DMS79 (cell line): Measurements from ENCODE around the gene PCDHGA12.

Experiments
- DNase-seq: peaks from one replicate; lab custom pipeline; 2025; lab: John Stamatoyannopoulos, UW

PCDHGA12 gene

DNA sequence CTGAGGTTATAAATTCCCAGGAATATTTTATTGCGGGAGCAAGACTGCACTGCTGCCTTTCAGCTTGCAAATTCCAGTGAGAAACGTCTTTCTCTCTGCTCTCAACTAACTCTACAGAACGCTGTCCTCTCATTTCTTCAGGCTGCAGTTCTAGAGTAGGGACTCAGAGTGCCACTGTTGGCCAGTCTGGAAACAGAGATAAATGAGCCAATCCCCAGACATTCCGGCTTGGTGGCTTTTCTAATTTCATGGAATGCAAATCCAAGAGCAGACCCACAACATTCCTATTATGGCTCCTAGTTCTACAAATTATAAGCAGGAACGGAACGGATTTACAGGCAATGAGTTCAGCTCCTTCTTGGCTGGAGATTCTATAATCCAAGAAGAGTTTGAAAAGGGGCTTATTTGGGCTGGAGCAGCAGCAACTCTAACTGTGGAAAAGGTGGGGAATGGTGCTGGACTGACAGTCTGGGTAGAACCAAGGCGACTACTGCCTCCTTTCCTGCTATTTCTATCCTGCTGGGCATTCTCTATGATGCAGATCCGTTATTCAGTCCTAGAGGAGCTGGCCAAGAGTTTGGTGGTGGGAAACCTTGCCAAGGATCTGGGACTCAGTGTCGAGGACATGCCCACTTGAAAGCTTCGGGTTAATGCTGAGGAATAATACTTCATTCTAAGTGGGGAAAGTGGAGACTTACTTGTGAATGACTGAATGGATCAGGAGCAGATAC, 9.3 kb downstream of the PCDHGA12 start:
- DNase-seq, result no peak

- DNase-seq, result no peak
Observed at GRCh38 chr5:141440341-141440740, 10.0 kb downstream of the PCDHGA12 start.

DNA sequence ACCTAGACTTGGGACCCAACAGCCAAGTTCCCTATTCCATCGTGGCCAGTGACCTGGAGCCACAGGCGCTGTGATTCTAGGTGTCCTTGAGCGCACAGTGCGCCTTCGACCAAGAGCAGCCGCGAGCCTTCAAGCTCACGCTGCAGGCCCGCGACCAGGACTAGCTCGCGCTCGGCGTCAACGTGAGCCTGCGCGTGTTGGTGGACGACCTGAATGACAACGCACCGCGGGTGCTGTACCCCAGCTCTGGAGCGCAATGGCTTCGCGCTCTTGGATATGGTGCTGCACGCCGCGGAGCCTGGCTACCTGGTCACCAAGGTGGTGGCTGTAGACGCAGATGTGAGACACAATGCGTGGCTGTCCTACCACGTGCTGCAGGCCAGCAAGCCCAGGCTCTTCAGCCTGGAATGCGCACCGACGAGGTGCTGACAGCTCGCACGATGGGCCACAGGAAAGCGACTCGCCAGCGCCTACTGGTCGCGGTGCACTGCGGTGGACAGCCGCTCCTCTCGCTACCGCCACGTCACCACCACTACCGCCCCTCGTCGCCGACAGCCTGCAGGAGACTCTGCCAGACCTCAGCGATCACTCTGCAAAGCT, 11.4 kb downstream of the PCDHGA12 start:
- no peak for DNase-seq

GRCh38 chr5:141465351-141465750, 35.0 kb downstream of the PCDHGA12 start:
- DNase-seq, result no peak

GRCh38 chr5:141475625-141476131, 45.4 kb downstream of the PCDHGA12 start, which contains the start of gene PCDHGC3:
Gene PCDHGC3 (plus strand): TSS chr5:141475966. CDS start chr5:141476117, 151 bp downstream.
- DNase-seq, result peak; percentile 72

DNA sequence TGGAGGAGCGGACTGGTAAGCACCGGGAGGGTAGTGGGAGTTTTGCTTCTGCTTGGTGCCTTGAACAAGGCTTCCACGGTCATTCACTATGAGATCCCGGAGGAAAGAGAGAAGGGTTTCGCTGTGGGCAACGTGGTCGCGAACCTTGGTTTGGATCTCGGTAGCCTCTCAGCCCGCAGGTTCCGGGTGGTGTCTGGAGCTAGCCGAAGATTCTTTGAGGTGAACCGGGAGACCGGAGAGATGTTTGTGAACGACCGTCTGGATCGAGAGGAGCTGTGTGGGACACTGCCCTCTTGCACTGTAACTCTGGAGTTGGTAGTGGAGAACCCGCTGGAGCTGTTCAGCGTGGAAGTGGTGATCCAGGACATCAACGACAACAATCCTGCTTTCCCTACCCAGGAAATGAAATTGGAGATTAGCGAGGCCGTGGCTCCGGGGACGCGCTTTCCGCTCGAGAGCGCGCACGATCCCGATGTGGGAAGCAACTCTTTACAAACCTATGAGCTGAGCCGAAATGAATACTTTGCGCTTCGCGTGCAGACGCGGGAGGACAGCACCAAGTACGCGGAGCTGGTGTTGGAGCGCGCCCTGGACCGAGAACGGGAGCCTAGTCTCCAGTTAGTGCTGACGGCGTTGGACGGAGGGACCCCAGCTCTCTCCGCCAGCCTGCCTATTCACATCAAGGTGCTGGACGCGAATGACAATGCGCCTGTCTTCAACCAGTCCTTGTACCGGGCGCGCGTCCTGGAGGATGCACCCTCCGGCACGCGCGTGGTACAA, 46.0 kb downstream of the PCDHGA12 start:
- DNase-seq, result peak; percentile 4

DNA sequence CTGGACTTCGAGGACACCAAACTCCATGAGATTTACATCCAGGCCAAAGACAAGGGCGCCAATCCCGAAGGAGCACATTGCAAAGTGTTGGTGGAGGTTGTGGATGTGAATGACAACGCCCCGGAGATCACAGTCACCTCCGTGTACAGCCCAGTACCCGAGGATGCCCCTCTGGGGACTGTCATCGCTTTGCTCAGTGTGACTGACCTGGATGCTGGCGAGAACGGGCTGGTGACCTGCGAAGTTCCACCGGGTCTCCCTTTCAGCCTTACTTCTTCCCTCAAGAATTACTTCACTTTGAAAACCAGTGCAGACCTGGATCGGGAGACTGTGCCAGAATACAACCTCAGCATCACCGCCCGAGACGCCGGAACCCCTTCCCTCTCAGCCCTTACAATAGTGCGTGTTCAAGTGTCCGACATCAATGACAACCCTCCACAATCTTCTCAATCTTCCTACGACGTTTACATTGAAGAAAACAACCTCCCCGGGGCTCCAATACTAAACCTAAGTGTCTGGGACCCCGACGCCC, 46.8 kb downstream of the PCDHGA12 start:
- no peak for DNase-seq

- no peak for DNase-seq
Observed at GRCh38 chr5:141477815-141478214, 47.5 kb downstream of the PCDHGA12 start.

DNA sequence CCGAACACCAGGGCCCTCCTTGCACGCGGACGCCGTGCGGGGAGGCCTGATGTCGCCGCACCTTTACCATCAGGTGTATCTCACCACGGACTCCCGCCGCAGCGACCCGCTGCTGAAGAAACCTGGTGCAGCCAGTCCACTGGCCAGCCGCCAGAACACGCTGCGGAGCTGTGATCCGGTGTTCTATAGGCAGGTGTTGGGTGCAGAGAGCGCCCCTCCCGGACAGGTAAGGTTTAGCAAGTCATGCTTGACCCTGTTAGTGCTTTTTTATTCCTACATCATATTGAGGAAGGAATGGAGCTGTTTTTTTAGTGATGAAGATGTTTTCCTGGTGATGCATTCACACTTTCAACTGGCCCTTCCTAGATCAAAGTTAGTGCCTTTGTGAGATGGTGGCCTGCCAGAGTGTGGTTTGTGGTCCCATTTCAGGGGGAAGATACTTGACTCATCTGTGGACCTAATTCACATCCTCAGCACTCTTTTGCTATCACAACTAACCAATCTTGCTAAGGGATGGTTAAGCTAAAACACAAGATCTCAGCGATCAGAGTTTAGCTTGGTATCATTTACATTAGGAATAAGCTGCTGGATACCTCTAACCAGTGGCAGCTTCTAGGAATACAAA, 48.1 kb downstream of the PCDHGA12 start:
- no peak for DNase-seq

- DNase-seq, result no peak
Observed at GRCh38 chr5:141479776-141480175, 49.5 kb downstream of the PCDHGA12 start.
